Smooth muscle cell (in vitro differentiated cells): ENCODE data around the gene FAM53A. TPM values are rescaled to one million over a fixed set of nuclear protein-coding genes. Genes with fewer than 3 reads are reported as not detected.

ENCODE experiments used
- DNase-seq: peaks from one replicate; lab custom pipeline; 2025; ENCODE audit not compliant: unreplicated experiment; lab: John Stamatoyannopoulos, UW
- H2AFZ ChIP-seq: fragments of 200-600 bp; sonication (generic); 2 replicates; pipeline ENCODE4 v1.6.0; 2016; ENCODE audit warnings: antibody characterized with exemption, low read depth, mild to moderate bottlenecking
- H3F3A ChIP-seq: fragments of 200-600 bp; sonication (generic); 2 replicates; pipeline ENCODE4 v1.6.0; 2017; ENCODE audit warnings: antibody characterized with exemption, low read depth
- H3K27ac ChIP-seq: fragments of 200-600 bp; sonication (generic); 2 replicates; pipeline ENCODE4 v1.5.1; 2016; ENCODE audit warnings: low read depth, mild to moderate bottlenecking
- H3K27me3 ChIP-seq: fragments of 200-600 bp; sonication (generic); 2 replicates; pipeline ENCODE4 v1.6.1; 2016; ENCODE audit warnings: low read depth, mild to moderate bottlenecking
- H3K36me3 ChIP-seq: fragments of 200-600 bp; sonication (generic); 2 replicates; pipeline ENCODE4 v1.5.1; 2016; ENCODE audit warnings: low read depth
- H3K4me1 ChIP-seq: fragments of 200-600 bp; sonication (generic); 2 replicates; pipeline ENCODE4 v1.5.1; 2016; ENCODE audit warnings: low read depth
- H3K4me2 ChIP-seq: fragments of 200-600 bp; sonication (generic); 2 replicates; pipeline ENCODE4 v1.6.0; 2016; ENCODE audit warnings: mild to moderate bottlenecking
- H3K4me3 ChIP-seq: fragments of 200-600 bp; sonication (generic); 2 replicates; pipeline ENCODE4 v1.5.1; 2016; ENCODE audit warnings: mild to moderate bottlenecking
- H3K79me2 ChIP-seq: fragments of 200-600 bp; sonication (generic); 2 replicates; pipeline ENCODE4 v1.6.0; 2016; ENCODE audit warnings: low read depth, mild to moderate bottlenecking
- H3K9ac ChIP-seq: fragments of 200-600 bp; sonication (generic); 2 replicates; pipeline ENCODE4 v1.6.0; 2016; ENCODE audit warnings: low read depth
- H3K9me3 ChIP-seq: fragments of 200-600 bp; sonication (generic); replicated peaks from 2 replicates; pipeline ENCODE4 v1.5.1; 2016; ENCODE audit warnings: low read depth
- H4K20me1 ChIP-seq: fragments of 200-600 bp; sonication (generic); 2 replicates; pipeline ENCODE4 v1.6.0; 2016; ENCODE audit warnings: low read depth
- CTCF ChIP-seq: fragments of 200-600 bp; sonication (generic); IDR thresholded peaks from 2 replicates; pipeline ENCODE4 v1.5.1; 2017; ENCODE audit warnings: borderline replicate concordance, mild to moderate bottlenecking, antibody characterized with exemption; ENCODE audit not compliant: insufficient read depth, poor library complexity, severe bottlenecking
- WGBS: methylation state at CpG from one replicate; pipeline ENCODE4 v1.1.7; 2016; ENCODE audit warnings: low lambda C conversion rate; 5-methylcytosine and 5-hydroxymethylcytosine counted together
- polyA plus RNA-seq: library from polyadenylated mRNA; unstranded; fragments of >200 nt; fragmentation: Nextera tagmentation; extraction: Ambion mirVana; gene quantifications from 2 replicates; pipeline ENCODE4 v1.2.1, GENCODE V29; 2016
- total RNA-seq: library from RNA; depleted of rRNA; stranded (reverse); fragments of >200 nt; gene quantifications from 2 replicates; pipeline ENCODE4 v1.2.3, GENCODE V29; 2014

FAM53A gene
- total and polyA plus RNA-seq, 2 experiments from 2014 or later, result 0.70 TPM; not detected in 1

- 90% methylated on average over 10 of the region's 10 CpGs for WGBS
- H3K4me2 ChIP-seq, result no peak overlapping the region
- no peak overlapping the region for H3K4me3 ChIP-seq
- H3K9me3 ChIP-seq, result no peaks in the 10 kb centered on the region
- no peak overlapping the region for H3K9ac ChIP-seq
- H3F3A ChIP-seq, result no peaks in the 10 kb centered on the region
- no peak for DNase-seq
- no peak overlapping the region for H2AFZ ChIP-seq
- no peak overlapping the region for H3K27ac ChIP-seq
- no peaks in the 10 kb centered on the region for H3K4me1 ChIP-seq
- H4K20me1 ChIP-seq, result no peaks in the 10 kb centered on the region
- no peaks in the 10 kb centered on the region for H3K27me3 ChIP-seq
- H3K36me3 ChIP-seq, result no peaks in the 10 kb centered on the region
- no peaks in the 10 kb centered on the region for H3K79me2 ChIP-seq
- TF ChIP-seq CTCF, result no peak
Measured at GRCh38 chr4:1653776-1654175, 30.3 kb downstream of the FAM53A start.

DNA sequence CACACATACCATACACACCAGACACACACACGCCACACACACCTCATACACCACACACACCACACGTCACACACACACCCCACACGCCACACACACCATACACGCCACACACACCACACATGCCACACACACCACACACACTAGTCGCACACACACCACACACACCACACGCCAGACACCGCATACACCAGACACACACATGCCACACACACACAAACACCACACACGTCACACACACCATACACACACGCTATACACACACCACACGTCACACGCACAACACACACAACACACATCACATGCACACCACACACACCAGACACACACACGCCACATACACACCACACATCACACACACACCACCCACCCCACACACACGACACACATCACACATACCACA, 32.0 kb downstream of the FAM53A start:
- no peak overlapping the region for H3K9ac ChIP-seq
- no peaks in the 10 kb centered on the region for H3K9me3 ChIP-seq
- H3K27ac ChIP-seq, result no peak overlapping the region
- TF ChIP-seq CTCF, result no peak
- 94% methylated on average over 9 of the region's 13 CpGs for WGBS
- no peaks in the 10 kb centered on the region for H3K4me1 ChIP-seq
- no peaks in the 10 kb centered on the region for H3F3A ChIP-seq
- H3K4me3 ChIP-seq, result no peak overlapping the region
- H3K27me3 ChIP-seq, result no peaks in the 10 kb centered on the region
- H2AFZ ChIP-seq, result no peak overlapping the region
- H3K4me2 ChIP-seq, result no peak overlapping the region
- DNase-seq, result no peak
- no peaks in the 10 kb centered on the region for H4K20me1 ChIP-seq
- no peaks in the 10 kb centered on the region for H3K79me2 ChIP-seq
- H3K36me3 ChIP-seq, result no peaks in the 10 kb centered on the region

- no peak overlapping the region for H3K9ac ChIP-seq
- no peaks in the 10 kb centered on the region for H3K9me3 ChIP-seq
- no peak overlapping the region for H3K27ac ChIP-seq
- no peak overlapping the region for H3K4me2 ChIP-seq
- over 99% methylated on average over 9 of the region's 13 CpGs for WGBS
- no peaks in the 10 kb centered on the region for H3K36me3 ChIP-seq
- H3K4me3 ChIP-seq, result no peak overlapping the region
- no peaks in the 10 kb centered on the region for H4K20me1 ChIP-seq
- no peaks in the 10 kb centered on the region for H3K4me1 ChIP-seq
- DNase-seq, result no peak
- H2AFZ ChIP-seq, result no peak overlapping the region
- TF ChIP-seq CTCF, result no peak
- H3F3A ChIP-seq, result no peaks in the 10 kb centered on the region
- no peaks in the 10 kb centered on the region for H3K27me3 ChIP-seq
- no peaks in the 10 kb centered on the region for H3K79me2 ChIP-seq
Measured at GRCh38 chr4:1651609-1652008, 32.5 kb downstream of the FAM53A start.

DNA sequence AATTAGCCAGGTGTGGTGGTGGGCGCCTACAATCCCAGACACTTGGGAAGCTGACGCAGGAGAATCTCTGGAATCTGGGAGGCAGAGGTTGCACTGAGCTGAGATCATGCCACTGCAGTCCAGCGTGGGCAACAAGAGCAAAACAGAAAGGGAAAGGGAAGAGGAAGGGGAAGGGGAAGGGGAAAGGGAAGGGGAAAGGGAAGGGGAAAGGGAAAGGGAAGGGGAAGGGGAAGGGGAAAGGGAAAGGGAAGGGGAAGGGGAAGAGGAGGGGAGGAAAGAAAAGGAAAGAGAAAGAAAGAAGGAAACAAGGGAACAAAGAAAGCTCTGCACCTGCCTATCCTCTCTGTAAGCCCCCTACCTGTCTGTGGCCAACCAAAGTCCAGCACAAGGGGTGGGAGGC, 35.2 kb downstream of the FAM53A start:
- no peak overlapping the region for H2AFZ ChIP-seq
- H3K27me3 ChIP-seq, result no peaks in the 10 kb centered on the region
- no peak overlapping the region for H3K27ac ChIP-seq
- no peaks in the 10 kb centered on the region for H3K9me3 ChIP-seq
- WGBS, result 77% methylated on average over 3 of the region's 3 CpGs
- H3K4me3 ChIP-seq, result no peak overlapping the region
- no peak for TF ChIP-seq CTCF
- H3K4me2 ChIP-seq, result no peak overlapping the region
- no peak for DNase-seq
- no peaks in the 10 kb centered on the region for H3K79me2 ChIP-seq
- H4K20me1 ChIP-seq, result no peaks in the 10 kb centered on the region
- peaks cover 11% of the 10 kb centered on the region for H3K4me1 ChIP-seq
- H3K9ac ChIP-seq, result no peak overlapping the region
- H3K36me3 ChIP-seq, result no peaks in the 10 kb centered on the region
- H3F3A ChIP-seq, result no peaks in the 10 kb centered on the region
